Midbrain (tissue), 1 donor: ENCODE results near the gene MED13L.

Source experiments
- DNase-seq: peaks from one replicate; lab custom pipeline; 2025; lab: John Stamatoyannopoulos, UW

MED13L gene

DNA sequence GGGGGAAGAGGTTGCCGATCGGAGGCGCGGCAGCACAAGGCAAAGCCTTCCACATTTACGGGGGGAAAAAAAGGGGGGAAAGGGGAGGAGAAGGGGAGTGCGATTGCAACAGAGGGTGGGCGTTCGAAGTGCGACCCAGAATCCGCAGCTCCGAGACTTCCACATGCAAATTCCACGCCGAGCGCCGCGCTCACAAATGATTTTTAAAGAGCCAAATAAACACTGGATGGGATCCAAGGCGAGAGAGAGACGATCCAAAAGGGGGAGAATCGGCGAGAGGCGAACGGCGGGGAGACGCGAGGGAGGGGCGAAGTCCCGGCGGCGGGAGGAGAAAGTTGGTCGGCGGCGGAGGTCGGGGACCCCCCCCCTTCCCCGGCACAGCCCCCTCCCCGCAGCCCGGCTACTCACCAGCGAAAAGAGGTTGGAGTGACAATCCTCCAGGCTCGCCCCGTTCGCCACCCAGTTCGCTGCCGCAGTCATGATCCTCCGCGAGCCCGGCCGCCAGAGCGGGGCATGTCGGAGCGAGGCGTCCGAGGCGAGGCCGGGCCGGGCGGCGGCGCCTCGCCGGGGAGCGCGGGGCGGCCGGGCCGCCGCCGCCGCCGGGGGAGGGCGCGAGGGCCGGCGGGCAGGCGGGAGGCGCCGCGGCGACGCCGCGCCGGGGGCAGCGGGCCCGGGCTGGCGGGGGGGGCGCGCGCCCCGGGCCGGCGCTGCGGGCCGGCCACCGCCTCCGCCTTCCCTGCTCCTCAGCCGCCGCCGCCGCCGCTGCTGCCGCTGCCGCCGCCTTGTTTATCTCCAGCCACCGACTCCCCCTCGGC is 634 bp downstream of the MED13L start:
- peak; percentile 74 for DNase-seq

DNA sequence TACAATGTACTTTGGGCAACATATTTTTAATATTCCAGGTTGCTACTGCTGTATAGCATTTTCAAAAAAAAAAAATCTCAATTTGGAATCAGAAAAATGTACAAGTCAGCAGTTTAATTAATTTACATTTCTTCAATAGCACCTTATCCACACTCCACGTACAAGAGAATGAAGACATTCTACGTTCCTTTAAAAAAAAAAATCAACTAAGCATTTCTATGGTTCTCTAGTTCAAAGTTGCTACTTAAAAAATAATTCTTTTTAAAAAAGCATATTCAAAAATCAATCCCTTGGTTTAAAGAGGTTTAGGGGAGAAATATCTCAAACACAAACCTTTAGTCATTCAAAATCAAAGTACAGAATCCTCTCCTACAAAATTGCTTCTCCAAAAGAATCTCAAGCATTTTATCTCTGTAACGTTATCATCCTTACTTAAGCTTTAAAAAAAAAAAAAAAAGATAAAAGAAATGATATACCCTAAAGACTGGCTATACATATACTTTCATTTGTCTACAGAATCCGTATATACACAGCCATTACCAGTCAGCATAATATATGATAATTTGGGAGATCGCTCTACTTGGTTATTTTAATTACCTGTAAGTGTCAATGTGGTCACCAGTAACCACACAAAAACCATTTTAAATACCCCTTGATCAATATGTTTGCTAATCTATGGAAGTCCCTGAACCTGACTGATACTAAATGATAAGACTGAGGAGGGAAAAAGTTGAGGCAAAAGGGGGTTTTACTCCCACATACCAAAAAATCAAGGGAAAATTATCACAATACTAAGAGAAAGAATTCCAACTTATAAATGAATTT is 2.7 kb downstream of the MED13L start:
- no peak for DNase-seq

DNA sequence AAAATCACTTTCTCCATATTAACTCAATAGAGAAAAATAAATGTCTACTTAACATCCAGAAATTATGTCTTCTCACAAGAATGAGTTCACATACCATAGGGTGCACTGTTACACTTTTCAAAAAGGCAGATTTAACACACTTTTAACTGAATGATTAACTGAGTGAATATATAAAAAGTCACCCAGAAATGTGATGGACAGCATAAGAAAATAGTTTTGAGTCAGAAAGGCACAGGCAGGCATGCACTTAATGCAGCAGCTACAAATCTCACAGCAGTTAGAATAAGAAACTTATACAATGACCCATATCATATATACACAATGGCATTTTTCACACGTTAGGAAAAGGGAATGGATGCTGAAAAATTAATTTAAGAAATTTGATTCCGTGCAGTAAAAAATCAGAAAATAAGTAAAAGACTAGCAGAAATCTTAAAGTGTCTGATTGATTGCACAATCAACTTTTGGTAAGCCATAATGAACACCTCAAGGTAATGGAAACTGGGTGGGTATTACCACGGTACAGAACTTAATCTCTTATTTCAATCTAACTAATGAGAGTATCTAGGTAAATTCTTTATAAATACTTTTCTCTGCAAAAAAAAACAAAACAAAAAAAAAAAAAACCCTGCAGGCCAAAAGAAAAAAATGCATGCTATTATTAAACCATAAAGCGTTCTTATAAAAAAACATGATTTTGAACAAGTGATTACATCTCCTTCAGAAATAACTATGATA is 3.5 kb downstream of the MED13L start:
- no peak for DNase-seq

DNA sequence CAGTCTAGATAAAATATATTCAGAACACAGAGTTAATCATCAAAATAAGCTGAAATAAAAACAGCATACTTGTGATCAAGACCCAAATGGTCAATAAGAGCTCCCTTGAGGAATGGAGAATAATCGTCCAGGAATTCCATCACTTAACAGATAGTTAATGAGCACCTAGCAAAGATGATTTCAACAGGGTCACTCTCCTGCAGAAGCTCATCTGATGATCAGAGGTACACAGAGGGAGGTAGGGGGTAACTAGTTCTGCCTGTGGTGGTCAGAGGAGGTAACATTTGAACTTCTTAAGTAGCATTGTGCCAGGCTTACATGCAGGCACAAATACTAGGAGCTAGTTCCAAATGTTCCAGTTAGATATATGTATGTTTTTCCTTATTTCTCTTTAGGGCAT is 9.5 kb downstream of the MED13L start:
- DNase-seq, result no peak

DNA sequence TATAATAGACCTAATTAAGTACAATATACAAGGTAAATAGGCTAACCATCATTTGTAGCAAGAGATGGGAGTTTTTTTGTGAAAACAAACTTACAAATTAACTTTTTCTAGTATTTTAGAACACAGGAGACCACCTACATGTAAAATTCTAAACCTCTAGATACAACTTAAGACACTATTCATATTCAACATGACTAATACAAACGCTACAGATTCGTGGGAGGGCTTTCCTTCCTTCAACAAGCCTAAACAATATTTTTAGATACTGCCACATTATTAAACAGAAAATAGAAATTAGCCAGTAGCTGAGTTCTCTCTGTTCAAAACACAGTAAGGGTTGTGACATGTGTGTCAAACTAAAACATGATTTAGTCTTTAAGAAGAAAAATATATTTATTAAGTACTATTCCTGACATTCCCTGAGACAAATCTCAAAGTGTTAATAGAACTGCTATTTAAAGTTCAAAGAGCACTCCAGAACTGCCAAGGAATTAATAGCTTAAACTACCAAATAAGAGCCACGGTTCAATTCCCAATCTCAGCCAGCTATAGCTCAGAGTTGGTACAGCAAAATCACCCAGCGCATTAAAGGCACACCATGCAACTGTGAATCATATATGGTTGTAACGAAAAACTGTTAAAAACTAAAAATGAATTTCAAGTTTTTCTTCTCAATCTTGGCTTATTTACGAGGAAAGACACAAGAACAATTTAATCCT is 10.7 kb downstream of the MED13L start:
- no peak for DNase-seq

DNA sequence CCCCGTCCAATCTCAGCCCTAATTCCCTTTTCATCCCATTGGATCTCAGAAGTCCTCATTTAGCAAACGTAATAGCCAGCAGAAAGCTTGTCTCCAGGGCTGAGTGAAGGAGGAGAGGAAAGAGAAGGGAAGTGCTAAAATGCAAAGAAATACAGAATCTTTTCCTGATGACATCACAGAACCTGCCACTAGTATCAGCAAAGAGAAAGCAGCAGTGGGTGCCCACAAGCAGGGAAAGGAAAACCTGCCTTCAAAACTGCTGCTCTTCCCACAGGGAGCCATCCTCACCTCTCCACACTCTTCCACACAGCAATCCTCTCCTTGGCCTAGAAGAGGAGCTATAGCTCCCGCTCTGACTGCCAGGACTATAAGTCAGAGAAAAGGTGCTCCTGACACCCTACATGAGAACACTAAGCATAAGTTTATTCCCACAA is 11.3 kb downstream of the MED13L start:
- DNase-seq, result no peak

DNA sequence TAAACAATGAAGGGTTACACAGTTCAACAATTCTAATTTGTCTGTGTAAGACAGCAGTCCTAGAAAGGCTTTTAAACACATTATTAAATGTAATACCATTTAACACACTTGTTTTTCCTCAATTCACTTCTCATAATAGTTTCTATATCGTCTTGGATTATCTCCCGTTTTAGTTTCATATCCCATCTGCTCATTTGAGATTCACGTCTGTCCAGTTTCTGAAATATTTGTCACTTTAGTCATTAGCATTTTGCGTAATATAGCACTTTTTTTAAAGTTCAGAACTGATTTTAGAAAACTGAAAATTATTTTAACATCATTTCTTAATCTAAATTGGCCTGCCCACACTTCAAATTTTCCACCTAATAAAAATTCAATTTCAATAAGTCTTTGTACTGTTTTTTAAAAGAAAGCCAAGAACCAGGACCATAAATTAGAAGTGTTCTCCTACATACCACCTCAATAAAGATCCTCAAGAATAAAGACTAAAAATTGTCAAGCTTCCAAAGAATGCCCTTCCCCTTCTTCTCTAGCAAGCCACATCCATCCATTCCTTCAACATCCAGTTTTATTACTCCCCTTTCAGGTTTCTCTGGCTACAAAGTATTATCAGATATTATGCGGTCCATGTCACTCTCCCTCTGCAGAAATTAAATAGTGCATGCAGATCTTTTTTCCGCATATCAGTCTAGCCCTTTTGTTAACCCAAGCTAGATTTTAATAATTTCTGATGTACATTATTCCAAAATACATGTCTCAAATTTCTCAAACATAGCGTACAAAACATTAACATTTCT is 11.9 kb downstream of the MED13L start:
- DNase-seq, result no peak

DNA sequence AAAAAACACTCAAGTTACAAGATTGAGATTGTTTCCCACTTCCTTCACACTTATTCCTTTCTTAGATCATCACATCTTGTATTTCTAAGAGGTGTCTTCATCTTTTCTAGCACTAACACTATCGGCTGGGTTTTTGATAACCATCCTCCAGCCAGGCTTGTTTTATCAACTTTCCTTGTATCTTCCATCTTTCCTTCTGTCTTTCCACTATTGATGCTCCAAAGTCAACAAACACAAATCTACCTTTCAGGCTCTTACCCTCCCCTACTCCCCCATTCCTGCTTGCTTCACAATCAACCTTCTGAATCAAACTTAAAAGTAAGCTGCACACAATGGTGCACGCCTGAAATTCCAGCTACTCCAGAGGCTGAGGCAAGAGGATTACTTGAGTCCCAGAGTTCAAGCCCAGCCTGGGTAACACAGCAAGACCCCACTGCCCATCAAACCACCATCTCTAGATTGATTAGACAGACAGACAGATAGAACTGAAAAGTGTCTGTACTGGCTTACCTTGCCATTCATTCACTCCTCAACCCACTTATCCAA is 12.9 kb downstream of the MED13L start:
- no peak for DNase-seq

DNA sequence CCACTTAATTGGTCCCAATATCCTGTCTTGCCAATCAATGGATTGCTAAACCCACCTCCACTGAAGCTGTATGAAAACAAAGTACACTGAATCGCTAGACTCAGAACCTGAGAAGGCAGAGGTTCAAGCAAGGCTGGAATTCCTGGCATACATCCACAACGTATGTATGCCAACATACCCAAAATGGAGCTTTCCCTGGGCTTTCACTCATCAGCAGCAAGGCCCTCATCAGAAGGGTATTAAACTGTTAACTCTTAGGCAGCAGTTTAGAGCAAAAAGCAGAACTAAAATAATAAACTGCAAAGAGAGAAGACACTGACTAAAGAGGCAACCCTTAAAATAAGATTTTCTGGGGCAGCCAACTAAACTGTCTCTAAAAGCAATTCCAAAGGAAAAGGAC is 13.6 kb downstream of the MED13L start:
- no peak for DNase-seq

DNA sequence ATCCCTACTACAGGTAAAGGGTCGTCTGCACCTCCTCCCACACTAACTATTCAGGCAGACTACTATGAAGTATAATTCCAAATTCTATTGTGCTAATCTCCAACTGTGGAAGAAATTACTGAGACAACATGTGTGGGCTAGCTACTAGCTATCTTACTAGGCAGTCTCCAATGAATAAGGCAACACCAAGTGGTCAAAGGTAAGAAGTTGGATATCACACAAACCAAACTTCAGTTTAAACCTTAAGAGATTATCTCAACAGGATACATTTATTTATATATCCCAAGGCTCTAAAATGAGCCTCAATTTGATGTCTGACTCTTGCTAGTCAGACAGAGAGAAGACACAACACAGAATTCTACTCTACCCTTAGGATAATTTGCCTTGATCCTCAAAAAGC is 14.1 kb downstream of the MED13L start:
- DNase-seq, result no peak

DNA sequence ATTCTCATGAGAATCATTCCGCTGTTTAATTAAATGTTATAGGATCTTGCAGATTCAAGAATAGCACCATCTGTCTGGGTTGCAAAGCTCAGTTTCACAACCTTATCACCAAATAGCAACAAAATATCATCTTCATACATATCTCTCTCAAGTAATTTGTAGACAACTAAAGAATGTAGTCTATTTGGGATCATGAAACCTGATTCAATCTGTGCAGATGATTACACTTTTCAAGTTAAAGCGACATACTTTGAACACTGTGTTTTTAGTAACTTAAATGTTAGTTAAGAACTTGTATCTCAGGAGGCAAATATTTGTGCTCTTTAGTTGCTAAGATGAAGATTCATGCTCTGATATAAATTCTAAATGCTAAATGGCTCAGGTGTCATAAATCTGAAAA is 14.8 kb downstream of the MED13L start:
- DNase-seq, result no peak

DNA sequence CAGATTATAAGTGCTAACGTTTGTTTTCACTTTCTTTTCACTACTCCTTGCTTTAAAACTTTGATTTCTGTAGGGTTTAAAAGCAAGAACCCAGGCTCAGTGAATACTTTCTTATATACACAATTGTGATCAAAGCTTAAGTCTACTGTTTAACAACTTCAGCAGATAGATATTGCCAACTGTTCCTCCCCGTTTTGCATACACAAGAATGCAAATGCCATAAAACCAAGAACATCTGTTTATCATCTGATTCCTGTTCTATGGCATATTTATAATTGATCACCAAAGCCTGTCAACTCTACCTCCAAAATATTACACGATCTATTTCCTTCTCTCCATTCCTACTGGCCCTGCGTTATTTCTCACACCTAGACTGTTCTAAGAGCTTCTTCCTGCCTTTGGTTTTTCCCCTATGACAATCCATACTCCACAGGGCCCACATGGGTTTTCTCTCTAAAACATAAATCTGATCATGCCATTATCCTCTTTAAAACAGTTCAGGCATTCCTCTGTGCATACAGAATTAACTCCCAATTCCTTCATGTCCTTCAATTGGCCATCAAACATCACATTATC is 15.9 kb downstream of the MED13L start:
- no peak for DNase-seq

DNA sequence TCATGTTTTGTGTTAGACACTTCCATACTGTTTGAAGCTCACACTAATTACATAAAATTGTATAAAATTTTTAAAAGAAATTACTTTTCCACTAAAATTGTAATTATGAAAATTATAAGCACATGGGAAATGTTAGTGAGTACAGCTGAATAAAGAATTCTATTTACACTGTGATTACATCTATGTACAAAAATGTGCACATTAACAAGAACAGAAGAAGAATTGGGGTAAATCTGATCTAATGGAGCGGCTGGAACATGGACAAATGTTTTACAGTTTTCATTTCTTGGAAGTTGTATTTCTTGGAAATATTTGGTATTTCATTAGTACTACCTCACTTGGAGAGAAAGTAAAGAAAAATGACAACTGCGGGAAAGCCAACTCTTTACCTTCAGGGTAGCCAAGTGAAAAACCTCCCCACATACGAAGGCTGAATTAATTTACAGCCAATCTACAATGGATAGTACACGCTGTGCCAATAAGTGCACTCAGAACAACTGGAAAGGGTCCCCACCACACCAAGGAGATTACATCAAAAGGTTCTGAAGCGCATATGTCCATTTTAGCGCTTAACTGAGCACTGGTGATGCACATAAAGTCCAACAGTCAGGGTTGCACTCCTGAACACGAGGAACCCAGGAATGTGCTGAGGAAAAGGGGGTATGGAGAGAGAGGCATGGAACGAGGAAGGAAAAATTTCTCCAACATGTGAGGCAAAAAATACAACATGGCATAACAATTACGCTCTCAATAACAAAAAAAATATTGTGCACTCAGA is 17.5 kb downstream of the MED13L start:
- no peak for DNase-seq

DNA sequence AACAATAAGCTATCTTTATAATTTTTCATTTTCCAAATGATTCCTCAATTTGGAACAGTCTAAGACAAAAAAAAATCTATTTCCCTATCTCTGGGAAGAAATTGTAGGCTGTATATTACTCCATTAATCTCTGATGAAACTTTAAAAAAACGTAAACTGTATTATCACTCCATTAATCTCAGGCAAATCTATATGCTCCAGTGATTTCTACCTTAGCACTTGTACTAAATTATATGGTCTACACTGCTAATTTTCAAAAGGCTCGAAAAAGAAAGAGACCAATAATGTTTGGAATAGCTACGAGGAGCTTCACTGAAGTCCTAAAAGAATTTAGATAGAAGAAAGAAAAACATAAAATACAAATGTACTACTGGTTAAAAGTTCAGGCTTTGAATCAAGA is 19.7 kb downstream of the MED13L start:
- no peak for DNase-seq

DNA sequence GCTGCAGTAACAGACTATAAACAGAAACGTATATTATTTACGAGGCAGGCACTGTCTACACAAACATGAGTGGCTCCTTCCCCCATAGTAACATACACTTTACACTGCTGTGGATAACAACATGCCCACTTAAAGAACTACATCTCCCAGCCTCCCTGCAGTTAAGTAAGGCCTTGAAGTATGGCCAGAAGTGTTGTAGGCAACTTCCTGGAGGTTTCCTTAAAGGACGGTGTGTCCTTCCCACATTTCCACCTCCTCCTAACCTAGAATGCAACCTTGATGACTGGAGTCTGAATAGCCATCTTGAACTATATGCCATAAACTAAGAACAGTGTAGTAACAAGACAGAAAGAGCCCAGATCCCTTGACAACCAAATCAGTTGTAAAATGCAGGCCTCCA is 20.3 kb downstream of the MED13L start:
- DNase-seq, result no peak

DNA sequence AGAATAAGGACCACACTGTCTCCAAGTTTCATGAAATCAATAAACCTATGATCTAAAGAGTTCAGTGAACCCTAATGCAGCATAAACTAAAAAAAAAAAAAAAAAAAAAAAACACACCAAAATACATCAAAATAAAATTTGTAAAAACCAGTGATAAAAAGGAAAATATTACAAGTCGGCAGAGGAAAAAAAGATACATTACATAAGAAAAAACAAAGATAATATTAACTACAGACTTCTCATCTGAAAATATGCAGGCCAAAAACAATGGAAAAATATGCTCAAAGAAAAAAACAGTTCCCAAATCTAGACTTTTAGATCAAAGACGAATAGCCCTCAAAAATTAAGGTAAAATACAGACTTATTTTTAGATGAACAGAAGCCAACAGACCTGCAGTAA is 27.6 kb downstream of the MED13L start:
- no peak for DNase-seq

DNA sequence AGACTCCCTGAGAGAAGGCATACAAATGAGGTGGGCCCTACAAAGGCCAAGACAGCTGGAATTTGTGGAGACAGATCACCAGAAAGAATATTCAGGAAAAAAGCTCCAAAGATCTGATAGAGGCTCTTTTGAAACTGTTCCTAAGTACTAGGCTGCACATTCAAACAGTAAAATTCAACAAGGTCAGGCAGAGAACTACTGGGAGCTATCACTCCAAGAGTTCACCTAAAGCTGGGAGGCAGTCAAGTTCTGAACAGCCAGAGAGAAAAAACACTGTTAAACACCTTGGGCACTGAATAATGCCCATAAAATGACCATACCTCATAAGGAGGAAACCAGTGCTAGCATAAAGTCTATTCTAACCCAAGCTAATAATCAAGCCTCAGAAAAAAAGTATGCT is 28.6 kb downstream of the MED13L start:
- no peak for DNase-seq

DNA sequence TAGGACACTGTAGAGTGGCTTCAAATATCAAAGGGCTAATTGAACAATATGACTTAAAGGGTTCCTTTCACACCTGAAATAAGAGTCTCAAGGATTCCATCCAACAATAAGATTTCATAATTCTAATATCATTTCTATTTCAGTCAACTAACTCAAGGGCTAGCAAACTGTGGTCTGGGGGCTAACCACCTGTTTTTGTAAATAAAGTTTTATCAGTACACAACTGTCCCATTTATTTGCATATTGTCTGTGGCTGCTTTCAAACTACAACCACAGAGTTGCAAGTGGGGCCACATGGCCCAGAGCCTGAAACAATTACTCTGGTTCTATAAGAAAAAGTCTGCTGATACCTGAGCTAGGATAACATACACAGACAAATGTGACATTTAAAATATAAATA is 29.1 kb downstream of the MED13L start:
- DNase-seq, result no peak

DNA sequence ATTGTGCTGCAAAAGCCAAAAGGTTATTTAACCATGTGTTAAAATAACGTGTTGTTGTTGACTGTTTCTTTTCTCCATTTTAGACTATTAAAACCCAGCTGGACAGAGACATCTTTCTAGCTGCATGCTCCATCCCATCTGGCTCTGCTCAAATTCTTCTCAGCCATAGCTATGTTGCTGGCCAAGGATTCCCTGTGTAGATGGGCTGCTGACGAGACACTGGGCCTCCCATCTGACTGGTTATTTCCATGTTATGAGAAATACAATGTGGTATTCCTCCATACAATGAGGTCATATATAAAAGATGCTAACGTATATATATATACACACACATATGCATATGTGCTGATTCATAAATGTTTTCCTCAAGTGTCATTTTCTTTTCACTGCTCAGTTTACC is 30.1 kb downstream of the MED13L start:
- no peak for DNase-seq
